ENCODE measurements around the gene CENATAC.
"Not testable (repeated sequence)": the region's sequence is repeated elsewhere in the genome, so short reads cannot be mapped to it uniquely, and the experiment has no call there.

CENATAC gene

DNA sequence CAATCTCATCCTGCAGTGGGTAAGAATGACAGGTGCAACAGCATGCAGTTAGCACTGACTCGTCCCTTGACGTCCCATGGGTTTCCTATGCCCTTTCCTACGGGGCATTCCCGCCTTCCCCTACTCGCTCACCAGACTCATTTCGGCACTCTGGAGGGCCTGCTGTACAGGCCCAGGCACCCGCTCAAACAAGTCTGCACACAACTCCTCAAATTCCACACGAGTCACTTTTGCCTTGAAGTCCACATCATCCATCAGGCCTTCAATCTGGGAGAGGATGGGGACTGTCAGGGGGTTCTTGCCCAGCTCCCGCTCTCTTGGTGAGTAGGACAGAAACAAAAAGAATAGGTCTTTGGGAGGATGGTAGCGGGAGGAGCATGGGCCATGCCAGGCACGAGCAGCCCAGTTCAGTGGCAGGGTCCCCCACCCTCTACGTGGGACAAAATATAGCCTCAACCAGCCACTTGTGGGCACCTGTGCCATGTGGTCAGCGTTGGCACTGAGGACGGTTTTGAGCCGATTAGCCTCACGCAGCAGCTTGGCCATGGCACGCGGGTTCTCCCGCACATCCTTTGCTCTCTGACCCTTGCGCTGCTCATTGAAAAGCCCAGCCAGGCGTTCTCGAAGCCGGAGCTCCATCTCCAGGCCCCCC lies 54.4 kb downstream of the CENATAC start:
- DNase-seq (ENCODE audit: low read depth in 3 of 3): no peak

DNA sequence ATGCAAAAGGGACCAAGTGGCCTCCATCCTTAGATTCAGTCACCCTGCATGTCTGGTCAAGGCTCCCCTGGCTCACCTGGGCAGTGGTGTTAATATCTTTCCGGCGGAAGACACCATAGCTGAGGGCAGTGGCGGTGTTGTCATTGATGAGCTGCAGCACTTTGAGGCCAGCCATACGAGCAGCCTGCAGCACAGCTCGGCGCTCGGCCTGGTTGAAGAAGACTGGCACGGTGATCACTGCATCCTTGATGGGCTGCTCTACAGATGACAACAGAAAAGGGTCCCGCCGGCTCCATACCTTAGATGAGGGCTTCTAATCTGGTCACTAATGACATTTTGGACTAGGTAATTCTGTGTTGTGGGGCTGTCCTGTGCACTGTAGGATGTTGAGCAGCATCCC lies 56.5 kb downstream of the CENATAC start:
- no peak for DNase-seq (ENCODE audit: low read depth in 3 of 3)

DNA sequence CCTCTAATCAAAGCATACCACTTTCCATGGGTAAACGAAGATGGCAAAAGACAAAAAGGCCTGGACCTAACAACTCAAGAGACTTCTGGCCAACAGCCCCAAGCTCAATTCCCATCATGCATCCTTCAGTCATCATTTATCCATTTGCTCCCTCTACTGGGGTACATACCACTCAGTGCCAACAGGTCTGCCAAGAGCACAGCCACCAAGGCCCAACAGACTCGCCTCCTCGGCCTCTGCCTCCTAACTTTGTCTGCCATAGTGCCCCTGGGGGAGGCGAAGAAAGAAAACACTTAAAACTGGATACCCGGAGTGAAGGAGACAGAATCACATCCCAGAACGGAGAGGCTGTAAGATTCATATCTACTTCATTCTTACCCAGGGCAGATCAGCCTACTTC lies 58.0 kb downstream of the CENATAC start:
- no peak for DNase-seq (ENCODE audit: low read depth in 3 of 3)

DNA sequence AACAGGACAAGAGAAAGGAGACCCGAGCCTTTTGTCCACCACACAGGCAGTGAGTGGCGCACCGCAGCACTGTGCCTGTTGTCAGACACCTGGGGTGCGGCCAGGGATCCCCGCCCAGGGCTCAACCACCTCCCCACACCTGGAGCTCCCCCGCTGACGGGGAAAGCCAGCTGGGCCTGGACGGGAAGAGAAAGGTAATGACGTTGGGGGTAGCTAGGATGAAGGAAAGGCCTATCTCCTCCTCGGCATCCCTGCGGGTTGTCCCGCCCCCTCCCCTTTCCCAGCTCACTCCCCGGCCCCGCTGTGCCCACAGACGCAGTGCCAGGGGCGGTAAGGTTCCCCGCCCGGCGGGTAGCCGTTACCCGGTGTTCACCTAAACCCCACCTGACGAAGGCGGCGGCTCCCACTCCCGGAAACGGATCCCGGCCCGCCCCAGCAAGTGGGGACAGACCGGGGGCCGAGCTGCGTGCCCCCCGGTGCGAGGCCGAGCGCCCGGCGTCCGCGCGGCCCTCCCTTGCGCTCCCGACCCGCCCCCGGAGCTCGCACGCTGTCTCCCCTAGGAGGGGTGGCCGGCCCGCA lies 58.6 kb downstream of the CENATAC start:
- DNase-seq (ENCODE audit: low read depth in 3 of 3): peak; percentile 15 to 25 (median 23)

DNA sequence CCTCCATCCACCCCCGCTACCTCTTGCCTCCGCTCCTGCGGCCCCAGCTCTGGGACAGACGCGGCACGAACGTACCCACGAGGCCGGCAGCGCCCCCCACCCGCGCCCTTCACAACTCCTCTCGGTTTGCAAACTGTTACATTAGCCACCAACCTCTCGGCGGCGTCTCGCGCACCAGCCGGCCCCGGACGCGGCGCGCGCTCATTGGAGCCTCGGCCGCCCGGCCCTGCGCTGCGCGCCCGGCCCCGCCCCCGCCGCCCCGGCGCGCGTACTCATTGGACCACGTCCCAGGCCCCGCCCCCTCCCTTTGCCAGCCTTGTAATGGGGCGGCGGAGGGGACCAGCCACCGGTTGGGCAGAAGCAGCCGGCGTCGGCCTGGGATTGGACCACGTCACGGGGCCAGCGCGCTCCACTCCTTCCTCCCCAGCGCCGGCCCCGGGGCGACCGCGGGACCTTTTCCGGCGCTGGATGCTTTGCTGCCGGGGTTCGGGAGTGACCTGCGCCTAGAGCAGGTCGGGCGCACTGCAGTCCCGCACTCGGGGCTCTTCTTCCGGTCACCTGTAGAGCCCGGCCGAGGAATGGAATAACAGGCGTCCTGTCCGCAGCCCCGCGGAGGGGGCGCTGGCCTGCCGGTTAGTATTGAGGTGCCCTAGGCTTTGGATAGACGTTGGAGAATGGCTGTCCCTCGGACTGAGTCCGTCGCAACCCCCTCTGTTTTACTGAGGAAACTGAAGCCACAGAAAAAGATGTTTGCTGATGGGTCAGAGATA lies 59.2 kb downstream of the CENATAC start, which contains the start of gene HYOU1:
Gene HYOU1, minus strand, starts transcription at position 206 of the 770 bp plus-strand sequence. CDS start 1,045 bp downstream, outside the sequence.
- DNase-seq (ENCODE audit: low read depth in 3 of 3): peak; percentile 95 to 99 (median 98)

DNA sequence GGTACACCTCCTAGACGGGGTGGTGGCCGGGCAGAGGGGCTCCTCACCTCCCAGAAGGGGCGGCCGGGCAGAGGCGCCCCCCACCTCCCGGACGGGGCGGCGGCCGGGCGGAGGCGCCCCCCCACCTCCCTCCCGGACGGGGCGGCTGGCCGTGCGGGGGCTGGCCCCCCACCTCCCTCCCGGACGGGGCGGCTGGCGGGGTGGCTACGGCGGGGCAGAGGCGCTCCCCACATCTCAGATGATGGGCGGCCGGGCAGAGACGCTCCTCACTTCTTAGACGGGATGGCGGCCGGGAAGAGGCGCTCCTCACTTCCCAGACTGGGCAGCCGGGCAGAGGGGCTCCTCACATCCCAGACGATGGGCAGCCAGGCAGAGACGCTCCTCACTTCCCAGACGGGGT lies 61.2 kb downstream of the CENATAC start:
- DNase-seq (ENCODE audit: low read depth in 3 of 3): not testable (repeated sequence)

DNA sequence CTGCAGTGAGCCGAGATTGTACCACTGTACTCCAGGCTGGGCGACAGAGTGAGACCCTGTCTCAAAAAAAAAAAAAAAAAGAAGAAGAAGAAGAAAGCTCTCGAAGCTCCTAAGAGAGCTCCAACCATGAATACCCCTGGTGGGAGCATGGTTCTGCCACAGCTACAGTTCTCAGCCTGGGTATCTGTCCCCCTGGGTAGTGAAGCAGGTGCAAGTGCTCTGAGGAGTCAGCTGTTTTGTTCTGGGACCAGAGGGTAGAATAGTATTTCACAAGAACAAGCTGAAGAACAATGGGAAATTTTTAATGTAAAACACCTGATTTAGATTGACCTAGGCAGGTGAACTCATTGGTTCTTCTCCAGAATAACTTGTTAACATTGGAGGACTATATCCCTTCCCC lies 63.3 kb downstream of the CENATAC start:
- no peak for DNase-seq (ENCODE audit: low read depth in 3 of 3)

DNA sequence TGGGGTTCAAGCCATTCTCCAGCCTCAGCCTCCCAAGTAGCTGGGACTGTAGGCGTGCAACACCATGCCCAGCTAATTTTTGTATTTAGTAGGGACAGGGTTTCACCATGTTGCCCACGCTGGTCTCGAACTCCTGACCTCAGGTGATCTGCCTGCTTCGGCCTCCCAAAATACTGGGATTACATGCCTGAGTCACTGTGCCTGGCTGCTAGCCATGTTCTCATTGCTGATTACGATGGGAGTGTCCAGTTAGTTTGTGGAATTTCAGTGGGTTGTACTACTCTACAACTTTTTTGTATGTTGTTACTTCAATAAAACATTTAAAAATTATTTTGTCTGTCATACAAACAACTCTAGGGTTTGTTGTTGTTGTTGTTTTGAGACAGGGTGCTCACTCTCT lies 64.8 kb downstream of the CENATAC start:
- DNase-seq (ENCODE audit: low read depth in 3 of 3): no peak

DNA sequence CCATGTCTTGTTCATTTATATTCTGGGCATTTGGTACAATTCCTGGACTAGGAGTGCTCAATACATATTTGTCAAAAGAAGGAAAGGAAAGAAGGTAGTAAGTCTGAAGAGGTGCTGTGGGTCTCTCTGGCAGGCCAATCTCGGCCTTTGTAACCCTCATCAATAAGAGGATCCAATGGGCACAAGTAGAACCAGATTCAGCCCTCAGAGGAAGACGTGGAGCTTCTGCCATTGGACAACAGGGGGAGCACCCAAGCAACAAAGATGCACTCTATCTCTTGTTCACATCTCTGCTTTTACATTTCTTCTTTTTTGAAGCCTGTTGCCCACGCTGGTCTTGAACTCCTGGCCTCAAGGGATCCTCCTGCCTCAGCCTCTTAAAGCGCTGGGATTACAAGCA lies 67.4 kb downstream of the CENATAC start:
- peak in 2 of 3 experiments; percentile 12 to 18 for DNase-seq (ENCODE audit: low read depth in 3 of 3)

Measured in stimulated activated CD4-positive, alpha-beta T cell treated with anti-CD3 and anti-CD28 coated beads, TNF-alpha, amount 100 ng/mL, for 4 hours (primary cell).